ENCODE data around the gene NTRK2.

Gene NTRK2

DNA sequence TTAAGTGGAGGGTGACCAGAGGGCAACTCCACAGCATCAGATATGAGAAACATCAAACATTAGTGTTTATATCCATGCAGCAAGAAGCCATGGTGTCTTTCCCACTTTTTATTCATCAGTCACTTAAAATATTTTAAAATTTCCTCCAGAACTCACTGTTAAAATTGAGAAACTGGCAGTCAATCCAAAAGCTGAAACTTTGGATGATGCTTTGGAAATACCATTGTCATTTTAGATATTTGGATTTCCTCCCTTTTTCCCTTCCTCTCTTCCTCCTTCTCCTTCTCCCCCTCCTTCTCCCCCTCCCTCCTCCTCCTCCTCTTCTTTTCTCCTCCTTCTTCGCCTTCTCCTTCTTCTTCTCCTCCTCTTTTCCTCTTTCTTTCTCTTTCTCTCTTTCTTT is 33.1 kb upstream of the NTRK2 start:
- no peak overlapping the region for H4K8ac ChIP-seq (ENCODE audit: low read depth, low read length)
- no peaks in the 10 kb centered on the region for H3K27me3 ChIP-seq (ENCODE audit: insufficient read depth, low read length)
- H2BK120ac ChIP-seq (ENCODE audit: insufficient read depth, low read length, poor library complexity): no peak overlapping the region
- H3K4me3 ChIP-seq (ENCODE audit: low read depth, low read length): no peak overlapping the region
- no peak overlapping the region for H3K9ac ChIP-seq (ENCODE audit: low read length)
- DNase-seq: no peak
- H3K79me2 ChIP-seq (ENCODE audit: control insufficient read depth, insufficient read depth, low read length, poor library complexity): no peaks in the 10 kb centered on the region
- H3K18ac ChIP-seq (ENCODE audit: low read length): no peak overlapping the region
- WGBS (ENCODE audit: extremely low coverage, insufficient coverage, insufficient read length): no CpG with 5 or more reads among the region's 1 CpG
- H3K4me1 ChIP-seq (ENCODE audit: control insufficient read depth in 1 of 2, insufficient read depth in 2 of 2, low read length in 2 of 2): no peaks in the 10 kb centered on the region
- H3K14ac ChIP-seq (ENCODE audit: low read length): no peak overlapping the region
- no peak overlapping the region for H3K4ac ChIP-seq (ENCODE audit: low read depth, low read length)
- no peak overlapping the region for H4K12ac ChIP-seq (ENCODE audit: low read depth, low read length)
- no peak overlapping the region for H2AFZ ChIP-seq (ENCODE audit: insufficient read depth, low read length, poor library complexity)
- H2BK5ac ChIP-seq (ENCODE audit: low read depth, low read length, poor library complexity): no peak overlapping the region
- no peak overlapping the region for H2BK12ac ChIP-seq (ENCODE audit: low read length)
- H3K23ac ChIP-seq (ENCODE audit: low read length): no peak overlapping the region
- H4K91ac ChIP-seq (ENCODE audit: low read depth, low read length): no peak overlapping the region
- H2AK5ac ChIP-seq (ENCODE audit: low read length): no peak overlapping the region
- H3K9me3 ChIP-seq (ENCODE audit: insufficient read depth, low read depth, low read length): no peaks in the 10 kb centered on the region
- no peak overlapping the region for H3K4me2 ChIP-seq (ENCODE audit: low read length)
- H3K27ac ChIP-seq (ENCODE audit: low read depth, low read length): no peak overlapping the region
- no peaks in the 10 kb centered on the region for H3K79me1 ChIP-seq (ENCODE audit: low read length)
- no peaks in the 10 kb centered on the region for H3K36me3 ChIP-seq (ENCODE audit: control insufficient read depth in 1 of 2, insufficient read depth in 2 of 2, low read length in 2 of 2)

DNA sequence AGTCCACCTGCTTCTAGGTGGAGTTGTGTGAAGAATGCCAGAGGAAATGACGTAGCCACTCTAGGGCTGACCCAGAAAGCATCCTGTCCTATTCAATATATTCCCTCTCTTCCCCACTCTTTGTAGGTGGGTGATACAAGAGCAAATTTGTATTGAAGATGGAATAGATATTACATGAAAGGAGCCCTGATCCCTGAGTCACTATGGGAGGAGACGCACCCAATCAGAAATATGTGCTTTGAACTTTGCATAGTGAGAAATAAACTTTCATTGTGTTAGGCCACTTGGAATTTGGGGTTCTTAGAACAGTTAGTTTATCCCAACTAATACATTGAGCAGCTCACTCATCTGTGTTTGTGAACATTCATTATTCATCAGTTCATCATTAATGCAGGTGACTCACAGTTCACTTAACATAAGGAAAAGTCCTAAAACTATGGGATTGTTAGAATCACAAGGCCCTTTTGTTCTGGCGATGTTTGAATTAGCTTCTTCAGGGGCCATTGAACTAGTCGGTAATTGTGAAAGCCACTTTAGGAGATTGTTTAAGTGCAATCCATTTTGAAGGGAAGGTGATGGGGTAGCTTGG is 26.9 kb upstream of the NTRK2 start:
- Histone ChIP-seq H4K12ac (ENCODE audit: low read depth, low read length) (no peak overlapping the region), H4K8ac (ENCODE audit: low read depth, low read length) (no peak overlapping the region), H2AFZ (ENCODE audit: insufficient read depth, low read length, poor library complexity) (no peak overlapping the region), H2BK12ac (ENCODE audit: low read length) (no peak overlapping the region), H3K18ac (ENCODE audit: low read length) (no peak overlapping the region), H3K27ac (ENCODE audit: low read depth, low read length) (no peak overlapping the region), H3K23ac (ENCODE audit: low read length) (no peak overlapping the region), H3K4me1 (ENCODE audit: control insufficient read depth in 1 of 2, insufficient read depth in 2 of 2, low read length in 2 of 2) (no peaks in the 10 kb centered on the region), H3K4ac (ENCODE audit: low read depth, low read length) (no peak overlapping the region), H3K27me3 (ENCODE audit: insufficient read depth, low read length) (no peaks in the 10 kb centered on the region), H3K14ac (ENCODE audit: low read length) (no peak overlapping the region), H3K4me3 (ENCODE audit: low read depth, low read length) (no peak overlapping the region), H3K36me3 (ENCODE audit: control insufficient read depth in 1 of 2, insufficient read depth in 2 of 2, low read length in 2 of 2) (no peaks in the 10 kb centered on the region), H3K9me3 (ENCODE audit: insufficient read depth, low read depth, low read length) (peaks cover 4% of the 10 kb centered on the region), H3K79me1 (ENCODE audit: low read length) (no peaks in the 10 kb centered on the region), H3K4me2 (ENCODE audit: low read length) (no peak overlapping the region), H2BK120ac (ENCODE audit: insufficient read depth, low read length, poor library complexity) (no peak overlapping the region), H4K91ac (ENCODE audit: low read depth, low read length) (no peak overlapping the region), H2BK5ac (ENCODE audit: low read depth, low read length, poor library complexity) (no peak overlapping the region), H3K79me2 (ENCODE audit: control insufficient read depth, insufficient read depth, low read length, poor library complexity) (no peaks in the 10 kb centered on the region), H3K9ac (ENCODE audit: low read length) (no peak overlapping the region), H2AK5ac (ENCODE audit: low read length) (no peak overlapping the region)
- WGBS (ENCODE audit: extremely low coverage, insufficient coverage, insufficient read length): no CpG with 5 or more reads among the region's 4 CpGs
- DNase-seq: no peak

DNA sequence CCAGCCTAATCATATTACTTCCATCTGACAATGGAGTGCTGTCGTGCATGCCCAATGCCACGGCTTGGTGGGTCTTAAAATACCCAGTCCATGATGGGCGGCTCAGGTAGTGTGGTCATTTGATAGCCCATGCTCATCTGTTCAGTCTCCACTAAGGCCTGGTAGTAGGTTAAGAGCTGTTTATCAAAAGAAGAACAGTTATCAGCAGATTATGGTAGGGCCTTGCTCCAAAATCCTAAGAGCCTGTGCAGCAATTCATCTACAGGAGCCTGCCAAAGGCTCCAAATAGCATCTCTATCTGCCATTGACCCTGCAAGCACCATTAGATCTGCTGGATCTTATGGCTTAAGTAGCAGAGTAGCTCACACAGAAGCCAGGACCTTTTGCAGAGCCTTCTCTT is 21.8 kb upstream of the NTRK2 start:
- H3K4ac ChIP-seq (ENCODE audit: low read depth, low read length): no peak overlapping the region
- no peak overlapping the region for H4K12ac ChIP-seq (ENCODE audit: low read depth, low read length)
- no peak overlapping the region for H2AK5ac ChIP-seq (ENCODE audit: low read length)
- H2BK120ac ChIP-seq (ENCODE audit: insufficient read depth, low read length, poor library complexity): no peak overlapping the region
- H3K23ac ChIP-seq (ENCODE audit: low read length): no peak overlapping the region
- no peaks in the 10 kb centered on the region for H3K79me2 ChIP-seq (ENCODE audit: control insufficient read depth, insufficient read depth, low read length, poor library complexity)
- no peak overlapping the region for H2BK5ac ChIP-seq (ENCODE audit: low read depth, low read length, poor library complexity)
- no peaks in the 10 kb centered on the region for H3K27me3 ChIP-seq (ENCODE audit: insufficient read depth, low read length)
- WGBS (ENCODE audit: extremely low coverage, insufficient coverage, insufficient read length): no CpG with 5 or more reads among the region's 3 CpGs
- no peak overlapping the region for H3K14ac ChIP-seq (ENCODE audit: low read length)
- no peak overlapping the region for H3K4me2 ChIP-seq (ENCODE audit: low read length)
- H3K4me3 ChIP-seq (ENCODE audit: low read depth, low read length): no peak overlapping the region
- H2BK12ac ChIP-seq (ENCODE audit: low read length): no peak overlapping the region
- DNase-seq: no peak
- H4K91ac ChIP-seq (ENCODE audit: low read depth, low read length): no peak overlapping the region
- no peak overlapping the region for H3K18ac ChIP-seq (ENCODE audit: low read length)
- H3K36me3 ChIP-seq (ENCODE audit: control insufficient read depth in 1 of 2, insufficient read depth in 2 of 2, low read length in 2 of 2): no peaks in the 10 kb centered on the region
- peaks cover 4% of the 10 kb centered on the region for H3K9me3 ChIP-seq (ENCODE audit: insufficient read depth, low read depth, low read length)
- H4K8ac ChIP-seq (ENCODE audit: low read depth, low read length): no peak overlapping the region
- no peaks in the 10 kb centered on the region for H3K4me1 ChIP-seq (ENCODE audit: control insufficient read depth in 1 of 2, insufficient read depth in 2 of 2, low read length in 2 of 2)
- no peak overlapping the region for H3K9ac ChIP-seq (ENCODE audit: low read length)
- H3K79me1 ChIP-seq (ENCODE audit: low read length): no peaks in the 10 kb centered on the region
- no peak overlapping the region for H3K27ac ChIP-seq (ENCODE audit: low read depth, low read length)
- no peak overlapping the region for H2AFZ ChIP-seq (ENCODE audit: insufficient read depth, low read length, poor library complexity)

DNA sequence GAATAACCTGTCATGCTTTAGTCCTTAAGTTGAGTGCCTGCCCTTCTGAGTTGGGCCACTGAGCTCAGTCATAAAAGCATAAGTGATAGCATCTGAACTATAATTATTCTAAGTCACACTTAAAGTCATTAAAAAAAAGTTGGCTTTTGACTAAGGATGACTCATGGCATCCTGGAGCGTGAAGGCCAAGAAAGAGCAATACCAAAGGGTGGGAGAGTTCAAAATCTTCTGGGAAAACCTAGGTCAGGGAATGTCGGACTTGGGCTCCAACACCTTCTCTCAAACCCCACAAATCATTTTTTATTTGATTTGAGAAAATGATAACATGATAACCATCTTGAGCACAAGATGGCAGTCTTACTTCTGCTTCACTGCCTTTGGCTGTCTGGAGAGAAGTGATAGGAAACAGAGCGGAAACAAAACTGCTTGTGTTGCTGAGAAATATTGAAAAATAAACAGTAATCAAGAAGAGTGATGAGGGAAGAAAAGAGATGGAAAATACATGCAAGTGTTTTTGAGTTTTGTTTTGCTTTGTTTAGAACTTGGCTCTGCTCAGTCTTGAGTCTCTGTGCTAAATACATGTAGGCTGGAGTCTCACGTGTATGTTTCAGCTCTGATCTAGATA is 16.9 kb upstream of the NTRK2 start:
- Histone ChIP-seq H3K4ac (ENCODE audit: low read depth, low read length) (no peak overlapping the region), H2AK5ac (ENCODE audit: low read length) (no peak overlapping the region), H3K9me3 (ENCODE audit: insufficient read depth, low read depth, low read length) (peaks cover under 1% of the 10 kb centered on the region), H3K23ac (ENCODE audit: low read length) (no peak overlapping the region), H3K79me1 (ENCODE audit: low read length) (no peaks in the 10 kb centered on the region), H3K36me3 (ENCODE audit: control insufficient read depth in 1 of 2, insufficient read depth in 2 of 2, low read length in 2 of 2) (no peaks in the 10 kb centered on the region), H2BK120ac (ENCODE audit: insufficient read depth, low read length, poor library complexity) (no peak overlapping the region), H4K12ac (ENCODE audit: low read depth, low read length) (no peak overlapping the region), H3K4me3 (ENCODE audit: low read depth, low read length) (no peak overlapping the region), H4K91ac (ENCODE audit: low read depth, low read length) (no peak overlapping the region), H3K18ac (ENCODE audit: low read length) (no peak overlapping the region), H2BK5ac (ENCODE audit: low read depth, low read length, poor library complexity) (no peak overlapping the region), H3K9ac (ENCODE audit: low read length) (no peak overlapping the region), H2AFZ (ENCODE audit: insufficient read depth, low read length, poor library complexity) (no peak overlapping the region), H3K4me2 (ENCODE audit: low read length) (no peak overlapping the region), H3K14ac (ENCODE audit: low read length) (no peak overlapping the region), H4K8ac (ENCODE audit: low read depth, low read length) (no peak overlapping the region), H3K27me3 (ENCODE audit: insufficient read depth, low read length) (no peaks in the 10 kb centered on the region), H2BK12ac (ENCODE audit: low read length) (no peak overlapping the region), H3K79me2 (ENCODE audit: control insufficient read depth, insufficient read depth, low read length, poor library complexity) (no peaks in the 10 kb centered on the region), H3K27ac (ENCODE audit: low read depth, low read length) (no peak overlapping the region), H3K4me1 (ENCODE audit: control insufficient read depth in 1 of 2, insufficient read depth in 2 of 2, low read length in 2 of 2) (no peaks in the 10 kb centered on the region)
- DNase-seq: no peak
- whole genome bisulfite sequencing (ENCODE audit: extremely low coverage, insufficient coverage, insufficient read length): no CpG with 5 or more reads among the region's 4 CpGs

Measured in trophoblast cell (in vitro differentiated cells and primary cell).